Sigmoid colon (tissue), 7 donors: ENCODE results near the gene RAB4B. TPM values are rescaled to one million over a fixed set of nuclear protein-coding genes. Genes with fewer than 3 reads are reported as not detected.

Experiments
- DNase-seq: peaks from one replicate; pipeline ENCODE4 v3.0.0-alpha.2; 2019
- H3K27ac ChIP-seq, 4 donors: fragments of 200-600 bp; sonication (generic); one replicate each; pipeline ENCODE4 v1.5.1; 2016 to 2019; ENCODE audit warnings: mild to moderate bottlenecking in 1 of 4
- H3K27me3 ChIP-seq, 3 donors: fragments of 200-600 bp; sonication (generic); one replicate each; pipeline ENCODE4 v1.5.1; 2019; ENCODE audit warnings: mild to moderate bottlenecking in 1 of 3
- H3K36me3 ChIP-seq, 4 donors: fragments of 200-600 bp; sonication (generic); one replicate each; pipeline ENCODE4 v1.5.1; 2016 to 2019
- H3K4me1 ChIP-seq, 4 donors: fragments of 200-600 bp; sonication (generic); one replicate each; pipeline ENCODE4 v1.5.1; 2017 to 2019
- H3K4me3 ChIP-seq, 4 donors: fragments of 200-600 bp; sonication (generic); one replicate each; pipeline ENCODE4 v1.5.1; 2017 to 2019; ENCODE audit warnings: mild to moderate bottlenecking in 2 of 4, moderate library complexity in 1 of 4
- H3K9me3 ChIP-seq, 4 donors: fragments of 200-600 bp in 3 of 4; sonication (generic) in 3 of 4; one replicate each; pipeline versions ENCODE4 v1.5.1 to v1.6.1; 2013 to 2019
- CTCF ChIP-seq, 4 experiments: fragments of 450-650 bp in 3 of 4; fragments of 200-600 bp in 1 of 4; IDR thresholded peaks; one replicate each; pipeline ENCODE4 v1.5.1; 2016 to 2019; ENCODE audit warnings: antibody characterized with exemption in 4 of 4, mild to moderate bottlenecking in 3 of 4, moderate library complexity in 2 of 4
- EP300 ChIP-seq, 4 donors: sonication (generic); formaldehyde crosslinking; IDR thresholded peaks; one replicate each; pipeline ENCODE4 v1.6.1; 2017; ENCODE audit warnings: antibody characterized with exemption in 4 of 4
- POLR2A ChIP-seq, 2 donors: fragments of 450-650 bp; IDR thresholded peaks; one replicate each; pipeline ENCODE4 v1.6.1; 2016; ENCODE audit warnings: antibody characterized with exemption in 2 of 2, mild to moderate bottlenecking in 2 of 2, moderate library complexity in 2 of 2
- POLR2AphosphoS5 ChIP-seq, 4 donors: sonication (generic); formaldehyde crosslinking; IDR thresholded peaks; one replicate each; pipeline ENCODE4 v1.6.1; 2017; ENCODE audit warnings: antibody characterized with exemption in 4 of 4
- WGBS, 2 donors: extraction: QIAGEN DNeasy Blood & Tissue Kit; methylation state at CpG; one replicate each; pipeline ENCODE4 v1.1.7; 2013; 5-methylcytosine and 5-hydroxymethylcytosine counted together
- intact Hi-C: fragments of 100-400 bp; cut with DNase I; formaldehyde crosslinking; loops from one replicate; pipeline ENCODE4 v1.15.1; 2023
- polyA plus RNA-seq, 3 donors: library from polyadenylated mRNA; stranded (reverse); fragments of 200-250 nt; gene quantifications; one replicate each; pipeline ENCODE4 v1.2.3, GENCODE V29; 2013
- total RNA-seq, 4 donors: library from RNA; depleted of rRNA; stranded (reverse); fragments of >200 nt; gene quantifications; one replicate each; pipeline ENCODE4 v1.1.0, GENCODE V29; 2016
- donor health status: healthy with polysubstance abuse.
- donor health status: Bipolar disorder and iron deficiency.
- donor health status: healthy.

RAB4B gene
- total and polyA plus RNA-seq, 7 donors = 15.6 to 76.5 (median 21.3) TPM

GRCh38 chr19:40756502-40757110 lies 21.4 kb upstream of the RAB4B start:
- H3K4me3 ChIP-seq = no peak overlapping the region
- no peak for TF ChIP-seq EP300 (IDR thresholded peaks at IDR 0.05)
- TF ChIP-seq POLR2AphosphoS5 (IDR thresholded peaks at IDR 0.05) = no peak
- TF ChIP-seq POLR2A (IDR thresholded peaks at IDR 0.05) = no peak
- no peak for TF ChIP-seq CTCF (IDR thresholded peaks at IDR 0.05)
- H3K27me3 ChIP-seq = no peaks in the 10 kb centered on the region
- no peak for DNase-seq
- WGBS, 2 donors = 74% methylated on average over 11 of the region's 11 CpGs
- peaks cover 24 to 52% (median 40%) of the 10 kb centered on the region in 4 donors for H3K36me3 ChIP-seq
- H3K4me1 ChIP-seq = peaks cover 0 to 52% (median 43%) of the 10 kb centered on the region in 4 donors
- no peak overlapping the region for H3K27ac ChIP-seq
- H3K9me3 ChIP-seq = no peaks in the 10 kb centered on the region
- intact Hi-C loops = no loop called here

DNA sequence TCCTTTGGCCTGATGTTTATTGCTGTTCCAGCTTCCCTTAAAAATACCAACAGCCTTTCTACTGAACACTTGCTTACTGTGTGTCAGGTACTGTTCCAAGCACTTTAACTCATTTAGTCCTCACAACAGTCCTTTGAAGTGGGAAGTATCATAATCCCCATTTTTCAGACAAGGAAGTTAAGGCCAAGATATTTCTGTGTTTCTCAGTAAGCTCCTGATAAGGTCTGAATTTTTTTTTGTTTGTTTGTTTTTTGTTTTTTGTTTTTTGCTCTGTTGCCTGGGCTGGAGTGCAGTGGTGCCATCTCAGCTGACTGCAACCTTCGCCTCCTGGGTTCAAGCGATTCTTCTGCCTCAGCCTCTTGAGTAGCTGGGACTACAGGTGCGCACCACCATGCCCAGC lies 19.6 kb upstream of the RAB4B start:
- no peak for DNase-seq
- TF ChIP-seq EP300 (IDR thresholded peaks at IDR 0.05) (no peak), POLR2A (IDR thresholded peaks at IDR 0.05) (no peak), CTCF (IDR thresholded peaks at IDR 0.05) (no peak), POLR2AphosphoS5 (IDR thresholded peaks at IDR 0.05) (no peak)
- WGBS, 2 donors = 96 to 98% methylated on average over 3 of the region's 3 CpGs
- Histone ChIP-seq H3K9me3 (no peaks in the 10 kb centered on the region), H3K4me3 (no peak overlapping the region), H3K36me3 (peaks cover 43 to 71% (median 59%) of the 10 kb centered on the region in 4 donors), H3K27ac (no peak overlapping the region), H3K27me3 (no peaks in the 10 kb centered on the region), H3K4me1 (peaks cover 0 to 35% (median 27%) of the 10 kb centered on the region in 4 donors)
- intact Hi-C loops = no loop called here

GRCh38 chr19:40759352-40759751 lies 18.7 kb upstream of the RAB4B start:
- 94% methylated on average over 13 of the region's 13 CpGs for WGBS, 2 donors
- H3K36me3 ChIP-seq = peaks cover 52 to 80% (median 68%) of the 10 kb centered on the region in 4 donors
- TF ChIP-seq CTCF (IDR thresholded peaks at IDR 0.05) (no peak), POLR2A (IDR thresholded peaks at IDR 0.05) (no peak), EP300 (IDR thresholded peaks at IDR 0.05) (no peak), POLR2AphosphoS5 (IDR thresholded peaks at IDR 0.05) (no peak)

DNA sequence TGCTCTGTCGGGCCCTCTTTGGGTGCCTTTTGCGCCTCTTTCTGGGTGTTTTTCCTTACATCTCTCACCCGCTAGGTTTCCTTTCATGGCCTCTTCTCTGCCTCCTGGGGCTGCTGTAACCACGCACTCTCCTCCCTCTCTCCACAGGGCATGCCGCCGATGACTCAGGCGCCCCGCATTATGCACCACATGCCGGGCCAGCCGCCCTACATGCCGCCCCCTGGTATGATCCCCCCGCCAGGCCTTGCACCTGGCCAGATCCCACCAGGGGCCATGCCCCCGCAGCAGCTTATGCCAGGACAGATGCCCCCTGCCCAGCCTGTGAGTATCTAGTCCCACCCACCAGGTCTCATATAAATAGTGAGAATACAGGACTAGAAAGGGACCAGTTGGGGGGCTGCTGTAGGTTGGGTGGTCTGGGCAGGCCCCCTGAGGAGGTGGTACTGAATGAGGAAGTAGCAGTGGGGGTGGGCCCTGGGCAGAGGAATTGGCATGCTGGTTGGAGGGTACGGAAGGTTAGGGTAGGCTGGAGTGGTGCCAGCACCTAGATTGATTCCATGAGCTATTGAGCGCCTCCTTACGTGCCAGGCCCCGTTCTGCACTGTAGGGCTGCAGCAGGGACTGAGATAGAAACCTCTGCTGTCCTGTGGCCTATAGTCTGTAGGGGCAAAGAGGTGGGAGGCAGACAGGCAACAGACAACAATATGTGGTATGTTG lies 15.1 kb upstream of the RAB4B start:
- WGBS, 2 donors = 89 to 93% methylated on average over 17 of the region's 17 CpGs
- no peak for TF ChIP-seq CTCF (IDR thresholded peaks at IDR 0.05)
- no peak for TF ChIP-seq EP300 (IDR thresholded peaks at IDR 0.05)
- TF ChIP-seq POLR2AphosphoS5 (IDR thresholded peaks at IDR 0.05) = no peak
- no peak for TF ChIP-seq POLR2A (IDR thresholded peaks at IDR 0.05)

More at GRCh38 chr19:40759352-40759751, 18.7 kb upstream of the RAB4B start:
- intact Hi-C loops = no loop called here
- Histone ChIP-seq H3K27me3 (no peaks in the 10 kb centered on the region), H3K9me3 (no peaks in the 10 kb centered on the region), H3K4me3 (no peak overlapping the region), H3K4me1 (peaks cover 0 to 26% (median 18%) of the 10 kb centered on the region in 4 donors), H3K27ac (no peak overlapping the region)
- DNase-seq = no peak

More for the DNA sequence above, 15.1 kb upstream of the RAB4B start:
- DNase-seq = no peak
- Histone ChIP-seq H3K27me3 (no peaks in the 10 kb centered on the region), H3K9me3 (no peaks in the 10 kb centered on the region), H3K36me3 (peaks cover 64 to 92% (median 77%) of the 10 kb centered on the region in 4 donors), H3K27ac (no peak overlapping the region), H3K4me3 (no peak overlapping the region), H3K4me1 (no peaks in the 10 kb centered on the region)
- intact Hi-C loops = no loop called here
